Retinal pigment epithelial cell (primary cell): ENCODE measurements around the gene AMBP.

Experiments used
- DNase-seq: peaks from one replicate; pipeline ENCODE4 v3.0.0-alpha.2; 2010; ENCODE audit warnings: low read depth
- H3K4me3 ChIP-seq: 2 replicates; pipeline ENCODE4 v1.5.1; 2011; ENCODE audit warnings: mild to moderate bottlenecking, low read length, control low read depth, moderate library complexity
- TF ChIP-seq, protein P1 (sequence below): conservative IDR thresholded peaks from 2 replicates; pipeline ENCODE4 v1.5.1; 2011; ENCODE audit warnings: low read depth, low read length, control low read depth, inconsistent platforms

The AMBP gene

GRCh38 chr9:114017741-114018715, 60.1 kb downstream of the AMBP start:
- TF ChIP-seq, protein P1, sequence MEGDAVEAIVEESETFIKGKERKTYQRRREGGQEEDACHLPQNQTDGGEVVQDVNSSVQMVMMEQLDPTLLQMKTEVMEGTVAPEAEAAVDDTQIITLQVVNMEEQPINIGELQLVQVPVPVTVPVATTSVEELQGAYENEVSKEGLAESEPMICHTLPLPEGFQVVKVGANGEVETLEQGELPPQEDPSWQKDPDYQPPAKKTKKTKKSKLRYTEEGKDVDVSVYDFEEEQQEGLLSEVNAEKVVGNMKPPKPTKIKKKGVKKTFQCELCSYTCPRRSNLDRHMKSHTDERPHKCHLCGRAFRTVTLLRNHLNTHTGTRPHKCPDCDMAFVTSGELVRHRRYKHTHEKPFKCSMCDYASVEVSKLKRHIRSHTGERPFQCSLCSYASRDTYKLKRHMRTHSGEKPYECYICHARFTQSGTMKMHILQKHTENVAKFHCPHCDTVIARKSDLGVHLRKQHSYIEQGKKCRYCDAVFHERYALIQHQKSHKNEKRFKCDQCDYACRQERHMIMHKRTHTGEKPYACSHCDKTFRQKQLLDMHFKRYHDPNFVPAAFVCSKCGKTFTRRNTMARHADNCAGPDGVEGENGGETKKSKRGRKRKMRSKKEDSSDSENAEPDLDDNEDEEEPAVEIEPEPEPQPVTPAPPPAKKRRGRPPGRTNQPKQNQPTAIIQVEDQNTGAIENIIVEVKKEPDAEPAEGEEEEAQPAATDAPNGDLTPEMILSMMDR, result no peak
- no peak for DNase-seq
- H3K4me3 ChIP-seq, result no peak overlapping the region

DNA sequence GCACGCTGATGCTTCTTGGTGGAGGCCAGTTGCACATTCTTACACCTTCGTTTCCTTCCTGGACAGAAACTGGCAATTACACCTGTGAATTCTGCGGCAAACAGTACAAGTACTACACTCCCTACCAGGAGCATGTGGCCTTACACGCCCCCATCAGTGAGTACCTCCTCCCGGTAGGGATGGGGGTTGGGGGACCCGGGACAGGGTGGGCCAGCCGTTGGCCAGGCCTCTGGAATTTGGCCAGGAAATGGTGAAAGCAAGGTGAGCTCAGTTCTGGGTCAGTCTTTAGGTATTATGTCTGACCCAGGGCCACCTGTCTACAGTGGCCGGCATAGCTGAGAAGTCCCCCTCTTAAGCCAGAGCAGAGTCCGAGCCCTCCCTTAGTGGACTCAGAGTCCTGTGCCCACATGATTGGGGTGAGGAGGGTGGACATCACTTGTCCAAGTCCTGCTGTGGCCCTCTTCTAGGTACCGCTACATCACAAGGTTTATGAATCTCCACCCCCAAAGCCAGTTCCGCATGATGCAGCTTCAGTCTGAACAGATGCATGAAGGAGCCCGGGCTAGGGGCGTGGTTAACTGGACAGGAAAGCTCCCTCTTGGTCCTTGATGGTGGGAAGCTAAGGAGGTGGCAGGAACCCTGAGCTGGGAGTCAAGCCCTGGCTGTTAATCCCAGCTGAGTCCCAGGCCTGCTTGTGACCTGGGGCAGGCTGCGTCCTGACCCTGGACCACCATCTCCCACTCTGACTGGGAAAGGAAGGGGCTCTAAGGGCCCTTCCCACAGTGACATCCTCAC, 61.3 kb downstream of the AMBP start:
- TF ChIP-seq, protein P1, result no peak
- H3K4me3 ChIP-seq, result no peak overlapping the region
- DNase-seq, result no peak

DNA sequence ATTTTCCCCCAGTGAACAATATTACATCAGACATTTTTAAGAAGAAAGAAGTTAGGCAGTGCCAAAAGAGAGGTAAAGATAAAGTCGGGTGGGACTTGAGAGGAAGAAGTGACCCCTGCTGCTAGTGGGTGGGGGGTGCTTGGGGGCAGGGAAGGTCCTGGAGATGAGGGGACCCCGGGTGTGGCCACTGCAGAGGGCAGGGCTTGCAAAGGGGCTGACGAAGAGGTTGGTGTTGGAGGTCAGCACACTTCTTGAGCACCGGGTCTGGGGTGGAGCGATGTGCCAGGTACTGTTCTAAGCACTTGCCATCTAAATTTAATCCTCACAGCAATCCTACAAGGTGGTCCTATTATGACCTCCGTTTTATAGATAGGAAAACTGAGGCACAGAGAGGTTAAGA, 62.0 kb downstream of the AMBP start:
- no peak overlapping the region for H3K4me3 ChIP-seq
- TF ChIP-seq, protein P1, result no peak
- no peak for DNase-seq

DNA sequence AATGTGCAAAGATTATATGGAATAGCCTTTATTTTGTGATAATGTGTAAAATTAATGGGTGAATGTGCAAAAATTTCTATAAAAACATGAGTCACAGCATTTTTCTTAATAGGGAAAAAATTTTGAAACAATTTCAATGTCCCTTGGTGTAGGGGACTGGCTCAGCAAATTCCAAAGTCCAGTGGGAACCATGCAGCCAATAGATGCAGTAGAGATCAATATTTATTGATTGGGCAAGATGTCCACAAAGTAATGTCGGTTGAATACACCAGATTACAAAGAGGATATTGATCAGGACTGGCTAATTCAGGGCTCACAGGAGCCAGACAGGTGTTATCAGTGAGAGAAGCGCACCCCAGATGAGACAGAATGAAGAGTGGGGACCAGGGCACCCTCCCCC, 62.5 kb downstream of the AMBP start:
- H3K4me3 ChIP-seq, result no peak overlapping the region
- no peak for DNase-seq
- TF ChIP-seq, protein P1, result no peak

DNA sequence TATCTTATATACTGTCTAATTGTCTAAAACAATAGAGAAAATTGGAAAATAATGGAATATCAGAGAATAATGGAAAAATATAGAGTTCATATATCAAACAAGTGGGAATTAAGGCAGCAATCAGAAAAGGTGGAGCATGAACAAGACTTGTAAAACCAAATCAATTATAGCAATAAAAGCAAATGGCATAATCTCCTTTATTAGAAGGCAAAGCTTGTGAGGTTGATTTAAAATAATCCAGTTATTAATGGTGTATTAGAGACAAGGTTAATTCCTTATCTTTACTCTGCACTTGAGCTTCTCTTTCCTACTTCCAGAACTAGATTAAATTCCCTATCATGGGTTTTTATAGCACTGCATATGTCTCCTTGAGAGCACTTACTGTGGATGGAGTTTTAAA, 64.1 kb downstream of the AMBP start:
- TF ChIP-seq, protein P1, result no peak
- DNase-seq, result no peak
- no peak overlapping the region for H3K4me3 ChIP-seq

DNA sequence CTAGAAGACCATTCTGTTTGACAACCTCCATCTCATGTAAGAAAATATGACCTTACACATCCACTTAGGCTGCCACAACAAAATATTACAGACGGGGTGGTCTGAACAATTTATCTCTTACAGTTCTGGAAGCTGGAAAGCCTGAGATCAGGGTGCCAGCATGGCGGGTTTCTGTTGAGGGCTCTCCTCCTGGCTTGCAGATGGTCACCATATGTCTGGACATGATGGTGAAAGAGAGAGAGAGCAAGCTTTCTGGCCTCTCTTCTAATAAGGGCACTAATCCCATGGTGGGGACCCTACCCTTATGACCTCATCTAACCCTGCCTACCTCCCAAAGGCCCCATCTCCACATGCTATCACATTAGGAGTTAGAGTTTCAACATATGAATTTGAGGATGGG, 66.0 kb downstream of the AMBP start:
- DNase-seq, result no peak
- no peak overlapping the region for H3K4me3 ChIP-seq
- TF ChIP-seq, protein P1, result no peak
